Retina (tissue), 1 donor: ENCODE measurements around the gene CDKAL1.
A peak's percentile ranks its signal among the peaks of the same experiment; 100 is the strongest.
"Not testable (repeated sequence)": the region's sequence is repeated elsewhere in the genome, so short reads cannot be mapped to it uniquely, and the experiment has no call there.

Experiments
- DNase-seq: peaks from one replicate; pipeline ENCODE4 v3.0.0-alpha.2; 2016

Gene CDKAL1

DNA sequence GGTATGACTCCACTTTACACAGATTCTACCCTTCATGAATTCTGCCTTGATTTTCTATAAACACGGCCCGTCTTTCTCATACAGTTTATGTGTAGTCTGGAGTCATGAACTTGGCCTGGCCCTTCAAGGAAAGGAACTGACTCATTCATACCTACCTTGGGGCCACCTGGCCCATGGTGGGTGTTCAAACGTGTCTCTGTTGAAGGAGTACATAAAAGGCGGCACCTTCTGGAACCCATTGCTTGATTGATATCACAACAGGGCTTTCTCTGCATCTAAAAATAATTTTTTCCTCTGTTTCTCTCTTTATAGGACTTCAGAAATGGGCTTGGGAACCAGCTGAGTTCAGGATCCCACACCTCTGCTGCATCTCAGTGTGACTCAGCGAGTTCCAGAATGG lies 696.3 kb downstream of the CDKAL1 start:
- no peak for DNase-seq

DNA sequence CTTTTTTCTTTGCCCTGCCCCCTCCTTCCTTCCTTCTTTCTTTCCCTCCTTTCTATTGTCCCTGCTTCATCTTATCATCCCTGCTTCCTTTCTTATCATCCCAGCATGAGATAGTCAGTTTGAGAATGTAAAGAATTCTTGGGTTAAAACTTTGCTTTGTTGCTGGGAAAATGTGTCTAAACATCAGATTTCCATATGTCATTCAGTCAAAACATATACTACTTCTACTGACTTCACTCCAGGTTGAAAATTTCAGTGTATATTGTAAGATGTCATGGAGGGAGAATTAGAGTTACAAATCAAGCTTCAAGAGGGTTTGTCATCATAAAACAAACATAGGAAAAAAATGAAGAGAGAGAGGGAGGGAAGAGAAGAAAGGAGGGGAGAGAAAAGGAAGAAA lies 700.9 kb downstream of the CDKAL1 start:
- no peak for DNase-seq

DNA sequence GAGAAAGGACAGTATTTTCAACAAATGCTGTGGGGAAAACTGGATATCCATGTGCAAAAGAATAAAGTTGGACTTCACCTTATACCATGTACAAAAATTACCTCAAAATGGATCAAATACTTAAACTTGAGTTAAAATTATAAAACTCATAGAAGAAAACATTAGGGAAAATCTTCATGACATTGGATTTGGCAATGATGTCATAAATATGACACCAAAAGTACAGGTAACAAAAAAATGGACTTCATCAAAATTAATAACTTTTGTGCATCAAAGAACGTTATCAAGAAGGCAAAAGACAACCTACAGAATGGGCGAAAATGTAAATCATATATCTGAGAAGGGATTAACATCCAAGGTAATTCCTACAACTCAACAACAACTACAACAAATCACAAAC lies 704.0 kb downstream of the CDKAL1 start:
- DNase-seq: no peak

DNA sequence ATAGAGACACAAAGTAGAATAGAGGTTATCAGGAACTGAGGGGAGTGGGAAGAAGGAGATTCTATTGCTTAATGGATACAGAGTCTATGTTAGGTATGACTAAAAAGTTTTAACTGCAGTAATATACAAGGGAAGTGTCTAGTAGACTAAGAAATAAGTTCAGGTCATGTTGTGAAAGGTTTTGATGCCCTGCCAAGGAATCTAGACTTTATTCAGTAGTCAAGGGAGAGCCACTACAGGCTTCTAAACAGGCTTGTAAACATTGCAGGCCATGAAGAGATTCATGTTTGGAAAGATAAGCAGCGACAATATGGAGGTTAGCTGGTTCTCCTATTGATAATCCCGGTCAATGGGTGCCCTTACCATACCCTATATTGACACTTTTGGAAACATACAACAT lies 706.5 kb downstream of the CDKAL1 start:
- no peak for DNase-seq

DNA sequence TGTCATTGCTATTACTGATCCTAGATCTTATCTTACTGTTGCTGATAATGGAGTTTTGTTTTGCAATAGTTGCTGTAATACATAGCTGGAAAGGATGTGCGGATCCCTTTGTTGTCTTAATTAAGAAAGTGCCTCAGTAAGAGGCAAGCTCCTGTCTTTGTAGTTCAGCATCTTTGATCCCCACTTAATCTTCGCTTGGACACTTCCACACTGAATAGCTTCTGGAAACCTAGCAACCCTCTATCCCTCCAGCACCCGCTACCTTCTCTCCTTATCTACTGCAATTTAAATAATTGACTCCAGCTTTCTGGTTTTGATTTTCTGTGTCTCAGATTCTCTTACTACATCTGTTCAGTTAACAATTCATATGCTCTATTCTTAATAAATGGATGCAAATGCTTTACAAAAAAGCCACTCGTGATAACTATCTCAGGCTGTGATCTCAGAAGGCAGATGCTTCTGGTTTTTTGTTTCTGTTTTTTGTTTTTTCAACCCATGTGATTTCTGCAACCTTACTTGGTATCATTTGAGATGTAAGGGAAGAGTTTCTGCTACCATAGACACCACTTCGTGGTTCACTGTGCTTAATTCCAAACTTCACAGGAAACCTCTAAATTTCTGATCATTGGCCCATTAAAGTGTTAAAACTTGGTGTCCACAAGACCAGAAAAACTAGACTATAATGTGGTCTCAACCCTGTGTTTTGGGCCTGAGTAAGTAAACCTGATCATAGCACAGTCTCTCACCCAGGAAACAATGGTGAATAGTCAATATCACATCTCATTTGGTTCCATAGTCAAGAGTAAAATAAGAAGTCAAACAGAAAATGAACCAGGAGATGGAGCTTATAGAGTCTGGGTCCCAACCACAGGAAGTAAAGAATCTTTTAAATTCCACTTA lies 707.2 kb downstream of the CDKAL1 start:
- DNase-seq: no peak

DNA sequence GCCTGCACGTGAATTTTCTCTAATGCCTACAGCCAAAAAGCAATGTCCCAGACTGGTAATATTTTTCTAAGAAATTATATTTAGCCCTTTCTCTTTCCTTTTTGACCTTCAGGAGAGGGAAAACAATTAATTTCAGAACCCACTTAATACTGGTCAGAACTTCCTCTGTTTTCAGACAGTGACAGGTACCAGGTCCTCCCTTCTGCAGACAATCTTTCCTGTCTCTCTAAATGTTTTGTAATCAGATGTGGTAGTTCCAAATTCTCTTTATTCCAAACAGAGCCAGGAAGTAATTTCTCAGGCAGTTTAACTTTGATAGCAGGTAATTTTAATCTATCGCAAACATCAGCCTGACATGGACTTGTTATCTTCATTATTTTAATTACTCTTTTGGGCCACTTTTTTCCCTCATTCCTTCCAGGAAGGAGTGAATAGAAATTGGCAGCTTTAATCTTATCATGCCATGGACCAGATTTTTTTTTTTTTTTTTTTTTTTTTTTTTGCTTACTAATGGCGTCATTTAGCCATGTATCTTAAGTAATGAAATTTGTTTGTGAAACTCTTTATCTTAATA lies 710.7 kb downstream of the CDKAL1 start:
- DNase-seq: no peak

DNA sequence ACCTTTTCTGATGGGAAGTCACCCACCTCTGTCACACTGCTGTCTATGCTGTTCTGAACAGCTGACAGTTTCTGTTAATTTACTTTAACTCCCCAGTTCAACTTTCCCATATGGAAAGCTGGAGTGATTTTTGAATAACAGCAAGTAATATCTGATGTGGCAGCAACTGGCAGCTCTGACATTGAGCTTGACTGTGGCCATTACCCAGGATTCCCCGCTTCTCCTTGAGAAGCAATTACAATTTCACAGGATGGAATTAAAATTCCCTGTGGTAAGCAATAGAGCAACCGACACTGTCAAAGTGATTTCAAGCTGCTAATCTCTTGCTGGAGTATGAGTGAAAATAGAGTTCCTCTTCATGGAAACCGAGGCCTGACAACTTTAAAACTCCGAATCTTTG lies 711.2 kb downstream of the CDKAL1 start:
- DNase-seq: no peak

DNA sequence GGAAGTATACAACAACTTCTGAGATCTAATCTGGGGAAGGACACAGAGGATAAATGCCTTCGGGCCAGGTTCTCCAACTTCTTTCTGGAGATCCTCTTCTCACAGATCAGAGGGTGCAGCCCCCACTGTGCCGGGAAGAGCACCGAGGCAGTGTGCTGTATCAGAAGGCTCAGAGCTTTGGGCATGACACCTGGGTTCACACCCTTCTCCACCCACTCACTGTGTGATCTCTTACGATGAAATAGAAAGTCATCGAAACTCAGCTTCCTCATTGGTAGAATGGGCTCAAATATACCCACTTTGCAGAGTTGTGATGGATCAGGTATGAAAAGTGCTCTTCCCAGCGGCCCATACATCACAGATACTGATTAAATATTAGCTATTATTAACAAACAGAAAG lies 711.8 kb downstream of the CDKAL1 start:
- DNase-seq: no peak

DNA sequence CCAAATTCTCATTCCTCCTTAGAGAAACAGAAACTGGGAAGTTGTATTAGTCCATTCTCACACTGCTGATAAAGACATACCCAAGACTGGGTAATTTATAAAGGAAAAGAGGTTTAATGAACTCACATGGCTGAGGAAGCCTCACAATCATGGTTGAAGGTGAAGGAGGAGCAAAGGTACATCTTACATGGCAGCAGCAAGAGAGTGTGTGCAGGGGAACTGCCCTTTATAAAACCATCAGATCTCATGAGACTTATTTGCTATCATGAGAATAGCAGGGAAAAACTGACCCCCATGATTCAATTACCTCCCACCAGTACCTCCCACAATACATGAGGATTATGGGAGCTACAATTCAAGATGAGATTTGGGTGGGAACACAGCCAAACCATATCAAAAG lies 720.2 kb downstream of the CDKAL1 start:
- not testable (repeated sequence) for DNase-seq

DNA sequence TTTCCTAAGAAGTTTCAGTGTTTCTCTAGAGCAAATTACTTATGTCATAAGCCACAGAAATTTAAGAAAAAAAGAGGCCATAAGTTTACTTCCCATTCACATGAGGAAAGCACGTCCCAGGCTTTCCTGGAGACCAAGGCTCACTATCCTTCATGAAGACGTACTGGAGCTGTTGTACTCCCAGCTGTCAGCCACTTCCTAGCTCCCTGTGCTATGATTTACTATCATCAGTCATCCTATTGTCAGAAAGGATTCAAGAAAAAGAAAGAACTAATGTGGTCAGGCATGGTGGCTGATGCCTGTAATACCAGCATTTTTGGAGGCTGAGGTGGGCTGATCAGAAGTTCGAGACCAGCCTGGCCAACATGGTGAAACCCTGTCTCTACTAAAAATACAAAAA lies 721.9 kb downstream of the CDKAL1 start:
- no peak for DNase-seq

DNA sequence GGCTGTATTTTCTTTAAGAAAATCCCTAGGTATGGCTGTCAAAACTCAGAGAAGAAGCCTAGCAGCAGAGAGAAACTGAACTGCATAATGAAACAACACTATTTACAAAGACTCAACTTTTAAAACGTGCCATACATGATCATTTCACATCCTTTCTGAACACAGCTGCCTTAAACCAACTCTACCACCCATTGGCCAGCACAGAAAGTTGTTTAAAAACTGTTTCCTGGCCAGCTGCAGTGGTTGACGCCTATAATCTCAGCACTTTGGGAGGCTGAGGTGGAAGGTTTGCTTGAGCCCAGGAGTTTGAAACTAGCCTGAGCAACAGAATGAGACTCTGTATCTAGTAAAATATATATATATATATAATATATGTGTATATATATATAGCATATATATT lies 722.9 kb downstream of the CDKAL1 start:
- DNase-seq: no peak

DNA sequence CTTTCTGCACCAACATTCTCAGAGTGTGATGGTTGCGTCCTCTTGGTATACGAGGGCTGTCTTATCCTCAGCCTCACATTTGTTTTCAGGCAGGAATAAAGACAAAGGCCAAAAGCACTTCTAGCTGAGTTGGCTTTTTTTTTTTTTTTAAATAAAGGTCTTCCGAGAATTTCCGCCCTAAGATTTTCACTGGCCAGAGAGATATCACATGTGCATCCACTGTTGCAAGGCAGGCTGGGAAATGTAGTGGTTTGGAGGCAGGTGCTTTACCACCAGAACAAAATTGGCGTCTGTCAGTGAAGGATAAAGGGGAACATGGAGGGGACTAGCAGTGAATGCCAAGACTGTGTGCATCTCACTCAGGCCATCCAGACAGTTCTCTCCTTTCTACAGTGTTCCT lies 724.4 kb downstream of the CDKAL1 start:
- no peak for DNase-seq

DNA sequence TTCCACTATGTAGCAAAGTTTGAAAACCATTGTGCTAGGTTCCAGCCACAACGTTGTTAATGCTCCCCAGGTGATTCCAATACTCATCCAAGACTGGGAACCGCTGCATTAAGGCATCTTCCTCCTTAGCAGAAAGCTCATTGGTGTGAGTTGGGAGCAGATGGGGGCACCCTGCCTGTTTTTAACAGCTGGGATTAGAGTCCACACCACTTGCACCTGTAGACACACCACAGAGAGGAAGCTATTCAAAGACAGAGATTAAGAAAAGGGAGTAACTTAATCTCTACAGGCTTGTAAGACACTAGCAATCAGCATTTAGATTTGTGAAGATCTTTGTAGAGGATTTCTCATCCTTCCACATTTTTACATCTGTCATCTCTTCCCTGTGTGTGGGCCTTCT lies 725.4 kb downstream of the CDKAL1 start:
- no peak for DNase-seq

DNA sequence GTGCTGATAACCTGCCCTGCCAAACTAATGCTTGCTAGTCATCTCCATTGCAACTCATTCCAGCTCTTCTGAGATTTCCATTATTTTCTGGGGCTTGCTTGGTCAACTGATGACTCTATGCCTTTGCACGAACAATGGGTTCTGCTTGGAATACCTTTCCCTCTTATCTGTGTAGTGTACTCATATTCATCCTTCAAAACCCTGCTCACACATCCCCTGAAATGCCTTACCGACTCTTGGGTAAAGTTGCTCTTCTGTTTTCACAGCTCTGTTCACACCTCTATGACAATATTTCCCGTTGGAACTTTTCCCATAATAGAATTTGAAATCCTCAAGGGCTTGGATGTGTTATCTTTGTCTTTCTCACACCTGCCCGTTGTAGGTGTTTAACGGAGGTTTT lies 728.2 kb downstream of the CDKAL1 start:
- no peak for DNase-seq

DNA sequence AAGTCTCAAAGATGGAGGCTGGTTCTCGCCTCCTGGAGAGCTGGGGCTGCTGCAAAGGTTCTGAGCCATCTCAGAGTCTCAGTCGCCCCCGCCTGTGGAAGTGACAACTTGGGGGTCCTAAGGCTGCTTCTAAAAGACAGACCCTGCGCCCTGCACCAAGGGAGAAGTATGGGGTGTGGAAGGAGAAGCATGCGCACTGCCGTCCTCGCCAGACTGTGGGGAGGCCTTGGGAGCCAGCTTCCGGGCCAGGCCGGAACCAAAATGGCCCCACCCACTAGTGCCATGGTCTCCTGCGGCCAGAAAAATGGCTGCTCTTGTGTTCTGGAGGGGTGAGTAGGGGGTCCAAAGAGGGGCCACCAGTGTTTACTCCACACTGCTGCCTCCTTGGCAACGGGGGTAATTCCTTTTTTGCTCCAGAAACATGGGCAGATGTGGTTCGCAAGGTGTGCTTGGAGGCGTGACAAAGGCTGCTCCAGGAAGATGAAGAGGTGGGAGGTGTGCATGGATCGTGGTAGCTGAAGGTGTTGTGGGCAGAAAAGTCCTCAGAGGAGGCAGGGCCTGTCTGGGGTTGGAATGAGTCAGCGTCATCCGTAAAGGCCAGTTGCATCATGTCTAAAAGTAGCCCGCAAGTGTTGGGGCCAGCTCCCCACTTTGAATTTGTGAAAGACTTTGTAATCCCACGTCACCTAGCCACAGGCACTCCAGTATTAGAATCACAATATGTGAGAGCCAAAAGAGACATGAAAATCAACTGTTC lies 729.5 kb downstream of the CDKAL1 start:
- DNase-seq: no peak

DNA sequence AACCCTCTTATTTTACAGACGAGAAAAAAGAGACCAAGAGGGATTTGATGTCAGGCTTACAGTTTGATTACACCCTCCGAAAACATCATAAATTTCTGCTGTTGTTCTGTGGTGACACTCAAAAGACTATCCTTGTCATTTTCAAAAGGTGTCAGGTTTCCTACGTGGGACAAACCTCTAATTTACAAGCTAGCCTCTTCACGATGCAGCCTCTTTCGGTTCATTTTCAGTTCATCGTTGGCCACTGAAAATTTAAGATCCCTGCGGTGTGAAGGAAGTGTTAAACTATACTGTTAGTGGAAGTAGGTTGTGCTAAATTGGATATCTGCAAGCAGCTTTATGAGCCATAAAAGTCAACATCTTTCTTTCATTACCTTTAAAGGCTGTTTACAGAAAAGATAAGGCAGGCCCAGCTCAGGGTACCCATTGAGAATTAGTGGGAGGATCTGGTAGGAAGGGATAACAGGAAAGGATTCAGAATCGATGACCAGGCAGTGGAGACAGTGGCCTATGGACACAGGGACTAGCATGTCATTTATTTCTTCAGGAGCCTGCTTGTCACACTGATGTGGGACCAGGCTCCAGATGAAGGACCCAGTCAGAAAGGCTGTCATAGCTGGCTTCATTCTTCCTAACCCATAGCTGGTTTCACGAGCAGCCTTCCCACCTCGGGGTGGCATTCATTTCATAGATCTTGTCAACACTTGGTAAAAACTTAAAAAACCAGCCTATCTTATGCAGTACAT lies 730.2 kb downstream of the CDKAL1 start:
- DNase-seq: no peak

DNA sequence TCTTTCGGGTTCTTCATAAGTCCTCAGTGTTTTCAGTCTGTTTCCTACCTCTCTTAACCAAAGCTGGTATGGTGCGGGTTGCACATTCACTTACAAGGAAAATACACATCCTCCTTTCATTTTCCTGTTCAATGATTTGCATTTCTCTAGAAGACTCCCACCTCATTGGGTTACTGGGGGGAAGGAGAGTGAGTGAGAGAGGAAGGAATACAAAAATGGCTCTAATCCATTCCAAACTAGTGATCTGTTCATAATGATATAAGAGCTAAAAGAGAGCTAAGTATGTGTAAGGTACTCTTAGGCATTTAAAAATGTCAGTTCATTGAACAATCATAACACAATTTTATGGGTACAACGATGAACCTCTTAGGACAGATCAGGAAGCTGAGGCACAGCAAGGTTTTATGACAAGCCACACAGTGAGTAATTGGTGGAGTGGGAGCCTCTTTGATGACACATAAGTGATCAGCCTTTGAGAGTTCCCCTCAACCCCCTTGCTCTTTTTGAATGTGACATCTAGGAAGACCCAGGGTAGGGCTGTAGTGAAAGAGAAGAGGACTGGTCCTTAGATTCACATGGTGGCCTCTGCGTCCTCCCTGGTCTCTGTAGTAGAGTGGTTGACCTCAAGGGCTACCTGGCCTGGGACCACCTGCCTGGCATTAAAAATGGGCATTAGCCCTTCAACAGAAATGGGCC lies 730.9 kb downstream of the CDKAL1 start:
- DNase-seq: no peak

DNA sequence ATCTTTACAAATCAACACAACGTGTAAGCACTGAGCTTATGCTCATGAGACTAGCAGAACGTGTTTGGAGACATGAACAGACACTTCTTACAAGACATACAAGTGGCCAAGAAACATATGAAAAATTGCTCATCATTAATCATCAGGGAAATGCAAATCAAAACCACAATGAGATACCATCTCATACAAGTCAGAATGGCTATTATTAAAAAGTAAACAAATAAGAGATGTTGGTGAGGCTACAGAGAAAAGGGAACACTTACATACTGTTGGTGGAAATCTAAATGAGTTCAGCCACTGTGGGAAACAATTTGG lies 731.4 kb downstream of the CDKAL1 start:
- no peak for DNase-seq

DNA sequence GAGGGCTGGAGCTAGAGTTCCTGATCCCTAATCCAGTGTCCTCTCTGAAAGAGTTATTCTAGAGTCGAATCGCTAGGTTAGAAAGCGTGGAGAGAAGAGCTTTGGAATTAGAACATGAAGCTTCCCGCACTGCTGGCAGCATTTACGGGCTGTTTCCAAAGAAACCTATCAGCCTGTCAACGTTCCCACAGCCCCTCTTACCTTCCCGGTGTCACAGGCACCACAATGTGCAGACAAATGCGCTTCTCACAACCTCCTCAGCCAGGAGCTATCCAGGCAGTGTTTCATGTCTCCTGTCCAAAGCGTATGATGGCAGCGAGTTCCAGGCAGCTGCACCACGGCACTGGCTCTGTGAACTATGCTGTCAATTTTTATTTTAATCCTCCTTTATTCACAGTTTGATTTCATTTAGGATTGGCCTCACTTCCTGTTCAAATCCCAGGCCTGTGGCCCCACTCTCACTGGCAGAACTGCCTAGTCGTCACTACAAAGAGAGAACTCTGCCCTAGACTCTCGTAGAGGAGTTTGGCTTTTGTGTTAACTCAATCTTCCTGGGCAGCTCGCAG lies 736.5 kb downstream of the CDKAL1 start:
- peak; percentile 56 for DNase-seq

DNA sequence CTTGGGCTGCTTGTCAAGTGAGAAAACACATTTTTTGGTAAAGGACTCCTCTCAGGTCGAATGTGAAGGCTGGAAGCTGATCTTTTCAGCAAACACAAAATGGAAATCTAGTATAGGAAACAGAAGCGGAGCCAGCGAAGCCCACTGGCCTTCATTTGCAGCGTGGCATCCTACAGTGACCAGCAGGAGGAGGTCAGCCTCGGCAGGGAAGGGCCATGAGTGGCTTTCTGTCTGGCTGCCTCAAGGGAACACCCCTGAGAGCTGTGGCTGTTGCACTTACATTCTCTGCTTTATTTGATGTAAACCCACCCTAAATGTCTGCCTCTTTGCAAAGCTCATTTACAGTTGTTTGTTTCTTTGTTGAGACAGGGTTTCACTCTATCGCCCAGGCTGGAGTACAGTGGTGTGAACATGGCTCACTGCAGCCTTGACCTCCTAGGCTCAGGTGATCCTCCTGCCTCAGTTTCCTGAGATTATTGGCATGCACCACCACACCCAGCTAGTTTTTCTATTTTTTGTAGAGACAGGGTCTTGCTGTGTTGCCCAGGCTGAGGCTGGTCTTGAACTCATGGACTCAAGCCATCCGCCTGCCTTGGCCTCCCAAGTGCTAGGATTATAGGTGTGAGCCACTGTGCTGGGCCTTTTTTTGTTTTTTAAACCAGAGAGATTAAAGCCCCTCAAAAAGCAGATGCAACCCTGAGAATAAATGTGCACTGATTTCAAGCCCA lies 737.3 kb downstream of the CDKAL1 start:
- peak; percentile 44 for DNase-seq

DNA sequence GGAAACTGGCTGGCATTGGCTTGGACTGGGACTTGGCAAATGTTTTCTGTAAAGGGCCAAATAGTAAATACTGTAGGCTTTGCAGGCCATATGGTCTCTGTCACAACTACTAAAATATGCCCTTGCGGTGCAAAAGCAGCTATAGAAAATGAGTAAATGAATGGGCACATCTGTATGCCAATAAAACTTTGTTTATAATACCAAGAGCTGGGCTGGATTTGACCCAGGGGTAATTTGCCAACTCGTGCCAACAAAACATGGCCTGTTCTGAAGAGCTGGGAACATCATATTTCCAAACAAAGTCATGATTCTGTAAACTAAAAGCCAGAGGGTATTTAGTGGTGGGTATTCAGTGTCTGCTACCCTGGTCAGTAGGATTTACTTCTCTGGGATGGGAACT lies 739.2 kb downstream of the CDKAL1 start:
- DNase-seq: no peak

DNA sequence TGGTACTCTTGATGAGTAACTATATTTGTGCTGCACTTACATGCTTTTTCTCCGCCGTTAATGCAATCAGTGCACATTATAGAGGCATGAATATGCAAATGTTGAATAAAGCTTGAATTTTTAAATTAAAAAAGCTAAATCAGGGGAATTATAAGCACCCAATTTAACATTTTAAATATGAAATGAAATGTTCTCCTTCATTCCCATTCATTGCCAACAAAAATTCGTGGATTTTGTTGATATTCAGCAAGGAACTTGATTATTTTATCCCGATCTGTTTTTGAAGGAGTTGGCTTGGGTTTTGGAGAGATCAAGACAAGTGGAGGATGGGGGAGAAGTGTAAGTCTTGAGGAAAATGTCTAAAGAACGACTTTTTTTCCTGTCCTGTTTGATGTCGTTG lies 740.6 kb downstream of the CDKAL1 start:
- no peak for DNase-seq
